ENCODE measurements around the gene HDAC10.

The HDAC10 gene

DNA sequence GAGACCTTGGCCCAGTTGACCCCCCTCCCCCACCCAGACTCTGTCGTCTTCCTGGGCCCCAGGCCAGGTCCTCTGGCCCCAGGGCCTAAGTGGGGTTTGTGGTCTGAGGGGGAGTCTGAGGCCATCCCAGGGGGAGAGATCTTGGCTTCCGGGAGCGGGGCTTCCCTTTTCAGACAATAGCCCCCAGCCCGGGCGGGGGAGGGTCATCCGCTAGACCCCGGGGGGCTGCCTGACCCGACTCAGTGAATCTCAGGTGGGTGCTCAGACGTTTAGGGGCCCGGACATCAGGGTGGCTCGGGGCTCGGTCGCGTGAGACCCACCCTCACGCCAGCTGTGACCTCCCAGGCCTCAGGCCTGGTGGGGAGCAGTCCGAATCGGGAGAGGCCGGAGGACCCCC is 18.5 kb upstream of the HDAC10 start:
- no peak for DNase-seq

DNA sequence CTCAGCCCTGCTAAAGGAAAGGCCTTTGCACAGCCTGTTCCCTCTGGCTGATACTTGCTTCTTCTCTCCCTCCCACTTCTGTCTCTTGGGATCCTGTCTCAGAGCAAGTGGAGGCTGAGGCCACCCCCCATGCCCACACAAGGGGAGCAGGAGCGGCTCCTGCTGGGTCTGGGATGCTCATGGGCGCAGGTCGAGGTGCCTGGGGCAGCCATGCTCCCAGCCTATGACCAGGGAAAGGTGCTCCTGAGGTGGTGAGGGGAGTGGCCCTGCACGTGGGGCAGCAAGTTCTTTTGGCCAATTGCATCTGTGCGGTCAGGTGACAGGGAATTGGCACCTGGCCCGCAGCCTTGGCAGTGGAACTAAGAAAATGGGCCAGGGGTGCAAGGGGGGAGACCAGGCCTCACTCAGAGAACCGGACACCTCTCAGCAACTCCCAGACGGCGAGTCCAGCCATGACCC is 17.6 kb upstream of the HDAC10 start:
- no peak for DNase-seq

DNA sequence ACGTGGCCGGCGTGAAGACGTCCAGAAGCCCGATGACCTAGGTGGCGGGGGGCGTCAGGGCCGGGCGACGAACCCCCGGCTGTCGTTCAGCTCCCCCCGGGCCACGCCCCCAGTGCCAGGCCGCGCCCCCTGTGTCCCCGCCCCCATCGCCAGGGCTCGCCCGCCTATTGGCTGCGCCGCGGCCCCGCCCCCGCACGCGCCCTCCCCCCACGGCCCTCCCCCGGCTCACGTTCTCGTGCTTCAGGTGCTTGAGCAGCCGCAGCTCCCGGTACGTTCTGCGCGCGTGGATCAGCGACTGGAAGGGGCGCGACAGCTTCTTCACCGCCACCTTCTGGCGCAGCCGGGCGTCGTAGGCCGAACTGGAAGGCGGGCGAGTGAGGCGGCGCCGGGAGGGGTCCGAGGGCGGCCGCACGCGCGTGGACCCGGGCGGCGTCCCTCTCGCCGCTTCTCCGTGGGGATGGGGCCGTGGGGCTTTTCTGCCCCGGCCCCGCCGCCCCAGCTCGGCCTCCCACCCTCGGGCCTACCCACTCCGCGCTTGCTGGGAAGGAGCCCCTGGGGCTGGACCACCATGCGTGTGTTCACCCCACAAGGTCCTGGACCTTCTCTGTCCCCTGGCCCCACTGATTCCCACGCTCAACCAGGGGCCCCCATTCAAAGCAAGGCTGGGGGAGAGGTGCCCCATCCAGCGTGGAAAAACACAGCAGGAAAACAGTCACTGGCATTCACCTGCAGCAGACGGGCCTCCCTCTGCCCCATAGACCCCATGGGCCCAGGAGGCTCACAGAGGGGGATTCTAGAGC is 16.7 kb upstream of the HDAC10 start:
- DNase-seq: peak; percentile 65

DNA sequence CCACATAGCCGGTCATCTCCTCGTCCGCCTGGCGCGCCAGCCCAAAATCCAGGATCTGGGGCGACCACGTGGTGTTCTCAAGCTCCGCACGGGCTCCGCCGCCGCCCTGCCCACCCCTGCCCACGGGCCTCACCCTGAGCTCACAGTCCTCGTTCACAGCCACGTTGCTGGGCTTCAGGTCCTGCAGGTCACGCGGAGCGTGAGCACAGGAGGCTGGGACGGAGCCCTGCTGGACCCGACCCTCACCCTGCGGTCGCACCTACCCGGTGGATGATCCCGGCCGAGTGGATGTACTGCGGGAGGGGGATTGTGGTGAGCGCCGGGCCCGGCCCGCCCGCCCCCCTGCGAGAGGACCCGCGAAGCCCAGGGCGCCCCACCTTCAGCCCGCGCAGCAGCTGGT is 15.9 kb upstream of the HDAC10 start:
- DNase-seq: no peak

DNA sequence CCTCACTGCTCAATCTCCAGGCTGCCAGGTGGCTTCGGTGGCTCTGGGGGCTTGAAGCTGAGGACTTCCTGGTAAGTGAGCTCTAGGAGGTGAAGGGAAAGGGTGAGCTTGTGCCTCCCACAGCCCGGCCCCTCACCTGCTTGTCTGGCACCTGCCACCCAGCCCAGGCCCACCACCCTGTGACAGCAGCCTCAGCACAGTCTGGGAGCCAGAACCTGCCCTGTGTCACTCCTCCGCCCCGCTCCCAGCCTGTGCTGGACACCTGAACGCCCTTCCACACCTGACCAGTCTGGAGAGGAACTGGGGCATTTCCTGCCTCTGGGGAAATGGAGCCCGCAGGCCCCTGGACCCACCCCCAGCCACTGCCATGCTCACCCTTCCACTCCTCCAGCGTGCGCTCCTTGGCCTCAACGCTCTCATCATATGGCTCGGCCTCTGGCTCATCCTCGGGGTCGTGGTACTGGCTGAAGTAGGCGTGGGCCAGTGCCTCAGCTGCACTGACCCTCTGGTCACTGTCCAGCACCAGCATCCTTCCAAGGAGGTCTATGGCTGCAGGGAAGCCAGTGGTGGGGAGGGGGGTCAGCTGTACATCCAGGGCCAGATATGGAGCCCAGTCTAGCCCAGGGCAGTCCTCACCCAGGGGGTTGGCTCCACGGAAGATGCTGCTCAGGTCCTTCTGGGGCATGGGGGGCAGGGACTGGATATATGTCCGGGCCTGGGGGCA is 14.0 kb upstream of the HDAC10 start:
- DNase-seq: no peak

DNA sequence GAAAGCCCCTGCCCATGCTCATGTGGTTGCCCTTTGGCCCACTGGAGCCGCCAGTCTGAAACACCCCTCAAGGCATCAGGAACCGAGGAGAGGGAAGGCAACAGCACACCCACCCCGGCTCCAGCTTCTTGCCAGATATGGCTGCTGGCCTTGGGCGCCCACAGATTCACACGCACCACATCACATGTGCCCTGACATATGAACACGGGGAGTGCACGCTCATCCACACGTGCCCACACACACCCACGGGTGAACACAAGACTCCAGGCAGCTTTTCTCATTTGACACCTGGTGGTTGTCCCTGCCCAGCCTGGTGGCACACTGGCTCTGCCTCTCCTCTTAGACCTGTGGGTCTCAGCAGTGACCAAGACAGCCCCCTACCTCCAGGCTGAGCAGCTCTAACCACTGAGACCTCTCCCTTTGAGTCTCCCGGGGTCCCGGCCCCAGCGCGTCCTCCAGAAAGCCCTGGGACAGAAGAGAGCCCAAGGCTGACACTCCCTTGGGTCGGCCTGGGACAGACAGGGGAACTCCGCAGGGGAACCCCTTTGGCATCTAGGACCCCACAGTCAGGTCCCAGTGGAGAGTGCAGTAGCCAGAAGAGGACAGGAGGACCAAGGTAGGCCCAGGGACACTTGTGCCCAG is 13.2 kb upstream of the HDAC10 start:
- no peak for DNase-seq

DNA sequence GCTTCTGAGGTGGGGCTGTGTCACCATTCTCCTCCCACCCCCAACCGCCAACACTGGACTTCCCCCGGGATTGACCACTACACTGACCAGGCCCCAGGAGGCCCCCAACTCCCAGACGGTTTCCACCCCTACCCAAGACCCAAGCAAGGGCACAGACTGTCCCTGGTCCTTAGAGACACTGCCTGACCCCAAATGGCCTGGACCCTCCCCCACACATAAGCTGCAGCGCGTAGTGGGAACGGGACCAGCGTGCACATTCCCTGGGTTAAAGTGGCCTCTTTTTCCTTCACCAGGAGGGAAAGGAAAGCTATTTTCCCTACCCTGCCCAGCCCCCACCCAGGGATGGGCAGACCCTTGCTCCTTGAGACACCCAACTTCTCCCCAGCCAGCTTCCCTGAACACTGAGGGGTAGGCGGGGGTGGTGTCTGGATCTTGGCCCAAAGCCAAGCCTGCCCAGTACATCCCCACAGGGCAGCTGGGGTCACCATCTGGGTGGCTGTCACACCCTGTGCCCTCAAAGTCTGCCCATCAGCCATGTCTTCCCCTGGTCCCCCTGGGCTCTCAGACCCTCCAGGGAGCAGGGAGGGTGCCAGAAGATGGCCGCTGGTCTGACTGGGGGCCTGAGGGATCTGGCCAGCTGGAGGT is 12.0 kb upstream of the HDAC10 start:
- no peak for DNase-seq

DNA sequence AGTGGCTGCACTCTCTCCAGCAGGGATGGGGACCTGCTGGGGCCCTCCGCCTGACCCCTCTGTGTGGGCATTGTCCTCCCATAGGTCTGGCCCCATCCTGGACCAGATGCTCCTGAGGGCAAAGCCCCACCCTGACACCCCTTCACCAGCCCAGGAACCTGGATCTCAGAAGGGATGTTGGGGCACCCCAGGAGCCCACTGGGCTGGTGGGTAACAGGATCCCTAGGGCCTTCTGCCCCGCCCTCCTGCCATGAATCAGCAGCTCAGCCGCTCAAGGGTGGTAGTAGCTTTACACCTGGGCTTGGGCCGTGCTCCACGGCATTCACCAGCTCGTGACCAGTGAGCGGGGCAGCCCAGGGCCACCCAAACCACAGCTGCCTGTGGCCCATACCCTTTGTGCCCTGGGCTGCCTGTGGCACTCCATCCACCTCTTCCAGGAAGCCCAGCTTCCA is 11.4 kb upstream of the HDAC10 start:
- DNase-seq: no peak

DNA sequence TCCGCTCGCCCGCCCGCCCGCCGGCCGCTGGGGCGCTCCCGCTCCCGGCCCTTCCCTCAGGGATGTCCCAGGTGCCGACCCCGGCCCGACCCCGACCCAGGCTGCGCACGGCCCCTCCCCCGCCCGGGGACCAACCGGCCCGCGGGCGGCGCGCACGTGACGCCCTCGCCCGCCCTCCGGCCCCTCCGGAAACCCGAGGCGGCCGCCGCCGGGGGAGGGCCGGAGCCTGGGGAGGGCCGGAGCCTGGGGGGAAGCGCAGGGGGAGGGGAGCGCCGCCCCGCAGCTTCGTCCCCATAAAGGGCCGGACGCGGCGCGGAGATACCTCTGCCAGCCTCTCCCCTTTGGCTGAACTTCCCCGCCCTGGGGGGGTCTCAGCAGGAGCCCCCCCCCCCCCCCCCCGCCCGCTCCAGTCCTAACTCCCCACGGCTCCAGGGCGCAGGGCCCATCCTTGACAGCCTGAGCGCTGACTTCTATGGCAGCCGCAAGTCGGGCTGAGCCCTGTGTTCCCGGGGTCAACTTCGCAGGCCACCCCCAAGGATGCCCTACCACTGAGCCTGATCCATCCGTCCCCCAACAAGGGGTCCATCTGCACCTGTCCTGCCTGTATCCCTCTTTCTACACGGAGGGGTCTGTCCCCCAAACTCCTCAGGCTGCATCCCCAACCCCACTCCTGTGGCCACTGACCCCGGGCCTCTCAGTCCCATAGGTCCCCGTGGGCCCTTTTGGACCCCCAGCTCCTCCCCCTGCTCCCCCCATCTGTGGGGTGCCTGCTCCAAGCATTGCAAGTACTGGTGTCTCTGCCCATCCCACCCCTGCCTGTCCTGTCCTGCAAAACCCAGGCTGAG is 10.8 kb upstream of the HDAC10 start, which contains the start of gene MAPK12:
Gene MAPK12, minus strand, starts transcription at position 69 of the 845 bp plus-strand sequence. CDS start 174 bp downstream, outside the sequence.
- DNase-seq: peak; percentile 52

DNA sequence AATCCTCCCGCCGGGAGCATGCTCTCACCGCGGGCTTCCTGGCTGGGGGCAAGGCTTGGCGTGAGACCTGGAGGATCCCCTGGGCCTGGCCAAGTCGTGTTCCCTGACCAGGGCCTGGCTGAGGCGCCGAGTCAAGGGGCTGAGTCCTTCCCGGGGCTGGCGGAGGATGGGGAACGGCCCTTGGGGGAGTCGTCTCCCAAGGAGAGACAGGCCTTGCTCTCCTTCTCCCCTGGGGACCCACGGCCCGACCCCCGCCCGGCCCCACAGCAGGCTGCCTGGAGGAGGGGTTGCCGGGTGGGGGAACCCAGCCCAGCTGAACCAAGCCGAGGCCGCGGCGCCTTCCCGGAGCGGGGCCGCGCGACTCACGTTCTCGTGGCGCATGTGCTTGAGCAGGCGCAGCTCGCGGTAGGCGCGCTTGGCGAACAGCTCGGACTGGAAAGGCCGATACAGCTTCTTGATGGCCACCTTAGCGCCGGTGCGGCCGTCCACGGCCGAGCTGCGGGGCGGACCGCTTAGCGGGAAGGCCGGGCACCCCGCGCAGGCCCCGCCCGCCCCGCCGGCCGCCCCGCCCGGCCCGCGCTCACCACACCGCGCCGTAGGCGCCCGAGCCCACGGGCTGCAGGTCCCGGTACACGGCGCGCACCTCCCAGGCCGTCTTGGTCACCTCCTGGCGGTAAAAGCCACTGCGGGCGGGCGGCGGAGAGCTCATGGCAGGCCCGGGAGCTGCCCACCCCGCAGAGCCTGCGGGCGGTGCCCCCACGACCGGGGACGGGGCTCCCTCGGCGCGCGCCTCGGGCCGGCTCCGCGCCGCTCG is 9.9 kb upstream of the HDAC10 start:
- DNase-seq: peak; percentile 64

DNA sequence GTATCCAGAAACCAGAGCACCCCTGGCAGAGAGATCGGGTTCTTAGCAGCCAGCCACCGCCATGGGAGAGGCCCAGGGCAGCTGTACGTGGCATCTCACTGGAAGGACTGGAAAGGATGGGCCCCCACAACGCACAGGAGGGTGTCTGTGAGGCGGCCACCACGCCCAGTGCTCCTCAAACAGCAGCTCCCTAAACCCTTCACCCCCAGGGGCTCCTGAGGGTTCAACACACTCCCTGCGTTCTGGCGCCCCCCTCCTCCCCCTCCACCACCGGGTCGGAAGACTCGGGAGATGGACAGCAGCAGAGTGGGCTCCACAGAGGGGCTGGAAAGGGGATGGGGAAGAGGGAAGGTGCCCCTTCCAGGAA is 9.4 kb upstream of the HDAC10 start:
- peak; percentile 31 for DNase-seq

DNA sequence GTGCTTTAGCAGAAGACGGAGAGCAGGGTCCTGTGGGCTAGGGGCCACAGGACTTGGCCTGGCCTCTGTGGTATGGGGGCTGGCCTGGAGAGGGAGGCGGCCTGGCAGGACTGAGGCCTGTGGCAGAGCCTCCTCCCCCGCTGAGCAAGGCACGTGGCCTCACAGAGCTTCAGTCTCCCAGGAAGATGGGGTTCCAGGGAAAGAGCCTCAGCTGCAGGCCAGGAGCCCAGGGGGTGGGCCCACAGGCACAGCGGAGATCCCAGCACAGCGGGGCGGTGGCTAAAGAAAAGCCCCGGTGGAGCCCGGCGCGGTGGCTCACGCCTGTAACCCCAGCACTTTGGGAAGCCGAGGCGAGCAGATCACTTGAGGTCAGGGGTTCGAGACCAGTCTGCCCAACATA is 8.2 kb upstream of the HDAC10 start:
- no peak for DNase-seq

DNA sequence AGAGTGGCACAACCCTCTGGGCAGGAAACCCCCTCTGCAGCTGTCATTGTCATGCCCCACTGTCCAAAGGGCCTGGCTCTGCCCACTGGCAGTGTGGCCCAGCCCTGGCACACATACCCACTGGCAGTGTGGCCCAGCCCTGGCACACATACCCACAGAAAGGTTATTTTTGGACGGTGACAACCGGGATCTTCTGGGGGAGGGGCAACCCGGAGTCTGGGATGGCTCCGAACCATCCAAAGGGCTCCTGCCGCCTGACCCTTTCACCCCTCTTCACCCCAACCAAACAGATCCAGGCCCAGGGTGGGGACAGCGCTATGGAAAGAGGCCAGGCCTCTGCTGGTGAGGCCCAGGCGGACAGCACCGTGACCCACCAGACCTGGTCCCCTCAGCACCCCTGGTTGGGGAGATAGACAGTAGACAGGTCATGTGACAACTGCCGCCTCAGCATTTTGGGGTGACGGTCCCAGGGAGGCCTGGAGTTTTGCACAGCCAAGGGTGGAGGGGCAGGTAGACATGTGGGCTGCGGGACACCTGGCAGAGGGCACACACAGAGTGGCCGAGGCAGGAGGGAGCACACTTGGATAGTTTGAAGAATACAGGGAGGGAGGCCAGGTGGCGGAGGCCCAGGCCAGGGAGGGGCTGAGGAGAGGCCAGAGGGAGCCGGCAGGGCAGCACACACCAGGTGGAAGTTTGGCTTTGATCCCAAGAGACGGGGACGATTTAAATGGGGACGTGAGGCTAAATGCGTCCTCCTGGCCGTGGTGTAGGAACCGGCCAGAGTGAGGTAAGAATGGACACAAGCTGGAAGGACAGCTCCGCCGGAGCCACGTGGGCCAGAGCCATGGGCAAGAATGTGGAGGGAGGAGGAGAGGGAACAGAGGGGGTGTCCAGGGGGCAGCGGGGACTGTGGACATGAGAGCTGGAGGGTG is 7.6 kb upstream of the HDAC10 start:
- no peak for DNase-seq

DNA sequence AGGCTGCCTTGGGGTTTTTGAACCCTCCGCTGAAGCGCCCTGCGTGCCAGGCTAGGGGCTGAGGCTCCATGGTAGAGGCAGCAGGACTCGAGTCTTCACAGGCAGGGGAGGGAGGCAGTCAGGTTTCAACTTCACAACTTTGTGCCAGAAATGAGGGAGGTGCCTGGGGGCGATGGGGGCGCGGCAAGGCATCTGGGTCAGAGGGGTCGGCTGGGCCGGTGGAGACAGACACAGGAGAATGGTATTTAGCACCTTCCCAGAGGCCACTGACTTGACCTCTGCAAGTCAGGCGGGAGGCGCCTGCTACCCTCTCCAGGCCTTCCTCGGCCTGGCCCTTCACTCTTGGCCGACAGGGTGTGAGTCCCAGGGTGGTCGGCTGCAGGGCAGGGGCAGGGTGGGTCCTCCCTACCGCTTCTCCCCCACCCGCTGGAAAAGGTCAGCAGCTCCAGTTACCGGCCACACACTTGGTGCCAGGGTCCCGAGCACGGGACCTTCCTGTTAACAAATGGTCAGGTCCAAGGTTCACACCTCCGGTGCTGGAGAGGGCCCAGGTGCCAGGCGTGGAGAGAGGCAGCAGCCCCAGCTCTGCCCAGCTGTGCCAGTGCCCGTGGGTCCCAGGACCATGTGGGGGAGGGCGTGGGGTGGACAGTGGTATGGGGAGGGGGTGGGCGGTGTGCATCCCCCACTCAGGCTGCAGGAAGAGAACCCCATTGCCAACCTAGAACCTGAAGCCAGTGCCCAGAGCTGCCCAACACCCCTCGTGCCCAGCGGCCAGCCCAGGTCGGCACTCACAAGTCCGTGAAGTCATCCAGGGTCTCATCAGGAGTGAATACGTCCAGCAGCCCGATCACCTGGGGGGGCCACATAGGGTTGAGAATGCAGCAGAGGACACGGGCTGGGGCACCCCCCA is 6.6 kb upstream of the HDAC10 start:
- DNase-seq: no peak

DNA sequence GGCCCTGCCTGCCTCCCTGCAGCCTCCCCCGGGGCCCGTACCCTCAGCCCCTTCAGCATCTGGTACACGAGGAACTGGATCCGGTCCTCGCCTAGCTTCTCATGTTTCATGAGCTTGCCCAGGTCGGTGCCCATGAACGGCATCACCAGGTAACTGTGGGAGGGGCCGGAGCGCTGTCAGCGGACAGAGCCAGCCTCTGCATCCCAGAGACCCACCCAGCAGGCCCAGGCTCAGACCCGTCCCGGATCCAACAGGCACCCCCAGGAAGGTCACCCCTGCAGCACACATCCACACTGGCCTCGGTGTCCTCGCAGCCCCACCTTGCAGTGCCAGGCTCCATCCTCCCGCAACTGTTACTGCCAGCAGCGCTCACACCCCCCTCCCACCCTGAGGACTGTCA is 6.0 kb upstream of the HDAC10 start:
- DNase-seq: no peak

DNA sequence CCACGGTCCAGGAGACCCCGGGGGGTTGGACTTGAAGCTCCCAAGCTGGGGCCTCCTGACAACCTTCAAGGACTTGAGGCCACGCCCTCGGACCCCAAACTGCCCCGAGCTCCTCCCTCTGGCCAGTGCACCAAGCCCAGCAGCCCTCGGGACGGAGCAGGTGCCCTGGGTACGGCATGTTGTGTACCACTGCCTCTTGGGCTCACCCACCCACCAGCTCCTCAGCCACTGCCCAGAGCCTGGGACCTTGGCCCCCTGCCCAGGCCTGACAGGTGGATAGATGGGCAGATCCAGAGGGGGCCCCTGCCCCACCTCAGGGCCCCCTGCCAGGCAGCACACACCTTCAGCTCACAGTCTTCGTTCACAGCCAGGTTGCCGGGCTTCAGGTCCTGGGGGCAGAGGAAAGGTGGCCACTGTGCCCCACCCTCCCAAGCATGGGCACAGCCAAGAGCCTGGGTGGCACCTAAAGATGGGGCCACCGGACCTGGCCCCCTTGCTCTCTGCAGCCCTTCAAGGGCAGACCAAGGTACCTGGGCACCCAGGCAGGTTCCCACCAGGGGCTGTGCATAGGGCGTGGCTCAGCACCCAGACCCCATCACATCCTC is 5.3 kb upstream of the HDAC10 start:
- no peak for DNase-seq

DNA sequence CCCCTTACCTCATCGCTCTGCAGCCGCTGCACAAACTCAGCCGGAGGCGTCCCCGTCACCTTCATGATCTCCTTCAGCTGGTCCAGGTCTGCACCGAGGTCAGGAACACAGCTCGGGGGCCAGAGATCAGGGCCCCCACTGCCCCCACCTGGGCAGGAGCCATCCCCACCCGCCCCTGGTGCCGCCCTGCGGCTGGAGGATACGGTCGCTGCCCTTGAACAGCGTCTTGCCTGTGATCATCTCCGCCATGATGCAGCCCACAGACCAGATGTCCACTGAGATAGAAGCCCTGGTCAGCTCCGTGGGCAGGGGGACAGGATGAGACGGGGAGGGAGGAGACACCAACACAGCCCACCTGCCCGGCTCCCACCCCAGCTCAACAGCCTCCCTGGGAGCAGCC is 4.5 kb upstream of the HDAC10 start:
- DNase-seq: no peak

DNA sequence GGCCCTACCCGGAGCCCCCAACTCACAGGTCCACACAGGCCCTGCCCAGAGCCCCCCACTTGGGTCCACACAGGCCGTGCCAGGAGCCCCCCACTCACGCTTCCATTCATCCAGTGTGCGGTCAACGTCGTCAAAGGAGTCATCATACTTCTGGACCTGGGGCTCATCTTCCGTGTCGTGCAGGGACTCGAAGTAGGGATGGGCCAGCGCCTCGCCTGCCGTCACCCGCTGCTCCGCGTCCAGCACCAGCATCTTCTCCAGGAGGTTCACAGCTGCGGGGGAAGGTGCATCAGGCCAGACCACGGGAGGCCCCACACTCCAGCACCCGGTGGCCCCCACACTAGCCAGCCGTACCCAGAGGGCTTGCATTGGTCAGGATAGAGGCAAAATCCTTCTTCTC is 4.0 kb upstream of the HDAC10 start:
- DNase-seq: no peak

DNA sequence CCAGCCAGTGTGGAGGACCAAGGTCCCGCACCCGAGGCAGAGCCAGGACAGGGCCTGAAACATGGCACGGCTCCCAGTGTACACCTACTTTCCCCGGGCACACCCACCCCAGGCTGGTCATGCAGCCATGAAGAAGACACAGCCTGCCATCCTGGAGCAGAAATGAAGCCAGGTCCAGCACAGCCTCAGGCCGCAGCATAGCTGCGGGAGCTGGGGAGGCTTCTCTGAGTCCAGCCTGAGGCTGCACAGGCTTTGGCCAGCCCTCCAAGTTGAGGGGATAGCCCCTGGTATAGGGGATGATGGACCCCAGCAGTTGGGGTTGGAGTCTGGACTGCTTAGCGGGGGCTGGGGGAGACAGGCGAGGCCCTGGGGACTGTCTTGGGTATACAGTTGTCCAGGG is 2.9 kb upstream of the HDAC10 start:
- DNase-seq: no peak
